HL-60 (cell line): ENCODE measurements around the gene RGS6.
"Not testable (repeated sequence)": the region's sequence is repeated elsewhere in the genome, so short reads cannot be mapped to it uniquely, and the experiment has no call there.

Experiments used
- DNase-seq, 2 experiments: peaks; one replicate each; pipeline ENCODE4 v3.0.0-alpha.2; 2010 to 2020; ENCODE audit warnings: low read depth in 1 of 2, low spot score in 1 of 2
- H3K27ac ChIP-seq: fragments of 250-450 bp; sonication (Bioruptor Pico); replicated peaks from 2 replicates; pipeline ENCODE4 v1.5.1; 2020; ENCODE audit warnings: mild to moderate bottlenecking, moderate library complexity
- H3K27me3 ChIP-seq: fragments of 250-450 bp; sonication (Bioruptor Pico); 2 replicates; pipeline ENCODE4 v1.5.1; 2021; ENCODE audit warnings: mild to moderate bottlenecking, moderate library complexity; ENCODE audit not compliant: insufficient read depth, poor library complexity, severe bottlenecking
- H3K4me3 ChIP-seq: replicated peaks from 2 replicates; pipeline ENCODE4 v1.5.1; 2011; ENCODE audit warnings: mild to moderate bottlenecking, control low read depth, low read length; ENCODE audit not compliant: insufficient read depth
- CTCF ChIP-seq: IDR thresholded peaks from one replicate; pipeline ENCODE4 v1.5.1; 2011; ENCODE audit warnings: low read length, control low read depth, inconsistent platforms; ENCODE audit not compliant: insufficient read depth
- GABPA ChIP-seq: IDR thresholded peaks from 2 replicates; pipeline ENCODE4 v1.6.1; 2012; ENCODE audit warnings: low read depth
- POLR2AphosphoS5 ChIP-seq: IDR thresholded peaks from 2 replicates; pipeline ENCODE4 v1.6.1; 2012; ENCODE audit warnings: low read depth
- SPI1 ChIP-seq: IDR thresholded peaks from 2 replicates; pipeline ENCODE4 v1.6.1; 2012; ENCODE audit warnings: low read depth, mild to moderate bottlenecking, borderline replicate concordance
- TF ChIP-seq, protein P1 (sequence below): IDR thresholded peaks from 2 replicates; pipeline ENCODE4 v1.6.1; 2012; ENCODE audit warnings: low read depth; ENCODE audit not compliant: insufficient replicate concordance

The RGS6 gene

GRCh38 chr14:71923513-71923912 lies 8.7 kb upstream of the RGS6 start:
- H3K27ac ChIP-seq: no peak overlapping the region
- no peaks in the 10 kb centered on the region for H3K27me3 ChIP-seq
- DNase-seq: no peak
- TF ChIP-seq, protein P1, sequence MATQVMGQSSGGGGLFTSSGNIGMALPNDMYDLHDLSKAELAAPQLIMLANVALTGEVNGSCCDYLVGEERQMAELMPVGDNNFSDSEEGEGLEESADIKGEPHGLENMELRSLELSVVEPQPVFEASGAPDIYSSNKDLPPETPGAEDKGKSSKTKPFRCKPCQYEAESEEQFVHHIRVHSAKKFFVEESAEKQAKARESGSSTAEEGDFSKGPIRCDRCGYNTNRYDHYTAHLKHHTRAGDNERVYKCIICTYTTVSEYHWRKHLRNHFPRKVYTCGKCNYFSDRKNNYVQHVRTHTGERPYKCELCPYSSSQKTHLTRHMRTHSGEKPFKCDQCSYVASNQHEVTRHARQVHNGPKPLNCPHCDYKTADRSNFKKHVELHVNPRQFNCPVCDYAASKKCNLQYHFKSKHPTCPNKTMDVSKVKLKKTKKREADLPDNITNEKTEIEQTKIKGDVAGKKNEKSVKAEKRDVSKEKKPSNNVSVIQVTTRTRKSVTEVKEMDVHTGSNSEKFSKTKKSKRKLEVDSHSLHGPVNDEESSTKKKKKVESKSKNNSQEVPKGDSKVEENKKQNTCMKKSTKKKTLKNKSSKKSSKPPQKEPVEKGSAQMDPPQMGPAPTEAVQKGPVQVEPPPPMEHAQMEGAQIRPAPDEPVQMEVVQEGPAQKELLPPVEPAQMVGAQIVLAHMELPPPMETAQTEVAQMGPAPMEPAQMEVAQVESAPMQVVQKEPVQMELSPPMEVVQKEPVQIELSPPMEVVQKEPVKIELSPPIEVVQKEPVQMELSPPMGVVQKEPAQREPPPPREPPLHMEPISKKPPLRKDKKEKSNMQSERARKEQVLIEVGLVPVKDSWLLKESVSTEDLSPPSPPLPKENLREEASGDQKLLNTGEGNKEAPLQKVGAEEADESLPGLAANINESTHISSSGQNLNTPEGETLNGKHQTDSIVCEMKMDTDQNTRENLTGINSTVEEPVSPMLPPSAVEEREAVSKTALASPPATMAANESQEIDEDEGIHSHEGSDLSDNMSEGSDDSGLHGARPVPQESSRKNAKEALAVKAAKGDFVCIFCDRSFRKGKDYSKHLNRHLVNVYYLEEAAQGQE: no peak
- TF ChIP-seq GABPA (no peak), POLR2AphosphoS5 (no peak), CTCF (no peak), SPI1 (no peak)
- H3K4me3 ChIP-seq: no peak overlapping the region

DNA sequence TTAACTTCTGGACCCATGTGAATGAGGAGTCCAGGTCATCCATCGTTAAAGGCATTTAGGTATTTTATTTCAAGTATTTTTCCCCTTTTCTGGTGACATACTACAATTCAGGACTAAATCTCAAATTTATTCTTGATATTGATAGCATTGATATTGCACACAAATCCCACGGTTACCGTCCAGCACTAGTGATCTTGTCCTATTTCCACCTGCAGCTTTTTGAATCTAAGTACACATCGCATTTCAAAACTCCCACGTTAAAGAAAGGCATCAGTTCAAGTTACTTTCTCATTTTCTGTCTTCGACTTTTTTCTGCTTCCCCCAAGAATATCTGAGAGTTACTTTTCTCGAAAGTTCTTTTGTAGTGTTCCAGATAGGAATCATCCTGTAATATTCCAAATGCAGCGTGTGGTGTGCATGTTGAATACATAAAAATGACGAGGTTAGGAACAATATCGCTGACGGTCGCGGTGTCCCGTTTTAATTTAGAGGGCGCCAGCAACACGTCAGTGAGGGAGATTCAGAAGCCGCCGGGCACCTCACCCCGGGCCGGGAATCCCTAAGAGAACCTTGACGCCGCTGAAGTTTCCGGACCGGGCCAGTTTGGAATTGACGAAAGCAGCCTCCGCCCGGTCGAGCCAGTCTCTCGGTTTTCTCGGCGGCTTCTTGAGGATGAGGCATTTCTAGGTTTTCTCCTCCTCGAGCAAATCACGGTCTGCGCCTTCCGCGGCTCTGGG lies 569 bp upstream of the RGS6 start:
- no peak overlapping the region for H3K27ac ChIP-seq
- H3K27me3 ChIP-seq: peaks cover 4% of the 10 kb centered on the region
- no peak overlapping the region for H3K4me3 ChIP-seq
- DNase-seq: no peak
- TF ChIP-seq POLR2AphosphoS5: no peak
- TF ChIP-seq, protein P1: no peak
- TF ChIP-seq CTCF: no peak
- TF ChIP-seq GABPA: no peak

DNA sequence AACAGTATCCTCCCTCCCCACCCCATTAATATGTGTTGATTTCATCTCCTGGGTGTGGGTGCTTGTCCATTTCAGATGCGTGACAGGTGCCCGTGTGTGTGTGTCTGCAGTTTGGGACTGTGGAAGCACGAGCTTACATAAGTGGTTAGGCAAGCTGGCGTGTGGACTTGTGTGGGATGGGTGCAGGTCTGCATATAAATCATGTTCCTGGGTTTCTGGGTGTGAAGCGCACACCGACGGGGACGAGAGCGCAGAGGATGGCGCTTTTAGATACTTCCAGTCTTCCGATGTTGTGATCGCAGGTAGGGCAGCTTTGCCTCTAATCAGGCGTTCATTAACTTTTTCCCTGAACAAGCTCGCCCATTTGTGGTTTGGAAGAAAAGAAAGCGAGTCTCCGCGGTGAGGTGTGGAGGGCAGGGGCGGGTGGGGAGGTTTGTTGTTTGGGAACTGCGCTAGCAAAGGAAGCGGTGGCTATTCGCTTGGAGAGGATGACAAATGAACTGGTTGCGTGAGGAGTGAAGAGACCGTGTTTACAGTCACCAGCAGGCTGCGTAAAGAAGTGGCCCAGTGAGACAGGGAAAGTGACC lies 865 bp downstream of the RGS6 start:
- DNase-seq: no peak
- Histone ChIP-seq H3K27ac (no peak overlapping the region), H3K27me3 (peaks cover 4% of the 10 kb centered on the region), H3K4me3 (no peak overlapping the region)
- no peak for TF ChIP-seq SPI1
- TF ChIP-seq CTCF: no peak
- TF ChIP-seq, protein P1: no peak
- no peak for TF ChIP-seq POLR2AphosphoS5
- TF ChIP-seq GABPA: no peak

- not testable (repeated sequence) for H3K27me3 ChIP-seq, DNase-seq, H3K4me3 ChIP-seq, H3K27ac ChIP-seq
Measured at GRCh38 chr14:71938273-71938672, 6.0 kb downstream of the RGS6 start.

DNA sequence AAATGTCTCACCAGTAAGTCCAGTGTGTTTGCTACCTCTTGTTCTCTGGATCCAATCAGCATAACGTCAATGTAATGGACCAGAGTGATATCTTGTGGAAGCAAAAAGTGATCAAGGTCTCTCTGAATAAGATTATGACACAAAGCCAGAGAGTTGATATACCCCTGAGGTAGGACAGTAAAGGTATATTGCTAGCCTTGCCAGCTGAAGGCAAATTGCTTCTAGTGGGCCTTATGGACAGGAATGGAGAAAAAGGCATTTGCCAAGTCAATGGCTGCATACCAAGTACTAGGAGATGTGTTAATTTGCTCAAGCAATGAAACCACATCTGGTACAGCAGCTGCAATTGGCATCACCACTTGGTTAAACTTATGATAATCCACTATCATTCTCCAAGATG lies 7.1 kb downstream of the RGS6 start:
- H3K27me3 ChIP-seq, DNase-seq, H3K27ac ChIP-seq, H3K4me3 ChIP-seq: not testable (repeated sequence)

- H3K4me3 ChIP-seq, DNase-seq, H3K27me3 ChIP-seq, H3K27ac ChIP-seq: not testable (repeated sequence)
Measured at GRCh38 chr14:71940500-71940899, 8.3 kb downstream of the RGS6 start.
